Mesangial cell (primary cell): ENCODE measurements around the gene SPOP. TPM values are rescaled to one million over a fixed set of nuclear protein-coding genes. Genes with fewer than 3 reads are reported as not detected.

Experiments used
- total RNA-seq: library from RNA; depleted of rRNA; stranded (reverse); fragments of >200 nt; gene quantifications from 2 replicates; pipeline ENCODE4 v1.2.3, GENCODE V29; 2015

The SPOP gene
- total RNA-seq, result 24.0 and 24.1 TPM in 2 replicates

DNA sequence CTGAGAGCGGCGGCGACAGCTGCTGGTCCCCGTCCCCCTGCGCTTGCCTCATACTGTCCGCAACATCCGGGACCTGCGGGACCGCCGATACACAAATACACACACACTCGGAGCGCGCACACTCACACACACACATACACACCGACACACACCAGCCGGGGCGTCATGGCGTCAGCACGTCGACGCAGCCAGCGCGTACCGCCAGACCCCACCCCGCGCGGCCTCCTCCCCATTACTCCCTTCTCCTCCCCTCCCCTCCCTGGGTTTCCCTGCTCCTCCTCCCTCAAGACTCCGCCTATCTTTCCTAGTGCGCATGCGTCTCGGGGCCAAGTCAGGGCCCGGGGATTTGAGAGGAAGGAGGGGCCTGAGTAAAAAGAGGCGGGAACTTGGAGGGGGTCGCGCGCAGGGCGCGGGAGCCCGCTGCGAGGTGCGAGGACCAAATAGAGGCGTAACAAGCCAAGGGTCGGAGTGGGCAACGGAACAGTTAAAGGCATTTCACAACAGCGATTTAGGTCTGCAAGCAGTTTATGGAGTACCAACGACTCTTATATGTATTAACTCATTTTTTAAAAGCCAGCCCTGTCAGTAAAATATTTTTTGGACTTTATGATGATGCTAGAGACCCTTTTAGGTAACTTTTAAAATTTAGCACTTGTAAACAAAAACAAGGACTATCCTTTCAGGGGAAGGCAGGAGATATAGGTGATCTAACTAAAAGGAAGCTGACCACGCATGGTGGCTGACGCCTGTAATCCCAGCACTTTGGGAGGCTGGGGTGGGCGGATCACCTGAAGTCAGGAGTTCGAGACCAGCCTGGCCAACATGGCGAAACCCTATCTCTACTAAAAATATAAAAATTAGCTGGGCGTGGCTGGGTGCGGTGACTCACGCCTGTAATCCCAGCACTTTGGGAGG, at the start of gene SPOP:
SPOP (minus strand) TSS at position 165 of the 915 bp plus-strand sequence. CDS start 55,287 bp downstream, outside the sequence.

DNA sequence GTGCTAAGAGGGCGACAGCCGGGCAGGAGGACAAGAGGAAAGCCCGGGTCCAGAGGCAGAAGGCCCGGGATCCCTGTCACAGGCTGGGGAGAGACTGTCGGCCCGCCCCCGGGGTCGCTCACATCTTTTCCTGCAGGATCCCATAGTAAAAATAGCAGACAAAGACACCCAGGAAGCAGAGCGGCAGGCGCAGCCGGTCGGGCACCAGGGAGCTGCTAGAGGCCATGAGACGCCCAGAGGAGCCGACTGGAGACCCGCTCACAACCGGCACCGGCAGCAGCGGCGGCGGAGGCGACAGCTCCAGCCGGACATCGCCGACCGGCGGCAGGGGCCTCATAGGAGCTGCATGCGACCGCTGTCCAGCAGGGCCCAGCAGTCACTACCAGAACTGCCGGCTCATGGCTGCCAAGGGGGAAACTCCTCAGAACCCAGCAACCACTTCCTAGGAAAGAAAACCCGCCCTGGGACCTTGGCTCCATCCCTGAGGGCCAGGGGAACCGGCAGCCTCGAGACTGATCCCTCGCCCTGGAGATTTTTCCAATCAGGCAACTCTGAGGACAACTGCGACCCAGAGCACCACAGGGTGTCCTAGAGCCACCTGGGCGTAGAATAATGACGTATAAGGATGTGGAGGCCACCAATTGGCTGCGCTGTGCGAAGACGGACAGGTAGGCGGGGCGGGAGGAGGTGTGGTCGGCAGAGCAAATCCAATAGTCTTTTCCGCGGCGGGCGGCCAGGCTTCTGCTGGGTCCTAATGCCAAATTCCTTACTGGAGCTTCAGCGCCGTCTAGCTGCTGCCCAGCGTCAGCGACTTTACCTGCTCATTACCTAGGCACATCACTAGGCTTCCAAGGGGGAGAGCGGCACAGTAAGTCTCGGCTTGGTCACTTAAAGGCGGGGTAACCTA, 30.0 kb upstream of the SPOP start, which contains the start of gene SLC35B1:
SLC35B1 (minus strand) TSS at position 357 of the 907 bp plus-strand sequence; CDS start at position 226, 131 bp downstream.

DNA sequence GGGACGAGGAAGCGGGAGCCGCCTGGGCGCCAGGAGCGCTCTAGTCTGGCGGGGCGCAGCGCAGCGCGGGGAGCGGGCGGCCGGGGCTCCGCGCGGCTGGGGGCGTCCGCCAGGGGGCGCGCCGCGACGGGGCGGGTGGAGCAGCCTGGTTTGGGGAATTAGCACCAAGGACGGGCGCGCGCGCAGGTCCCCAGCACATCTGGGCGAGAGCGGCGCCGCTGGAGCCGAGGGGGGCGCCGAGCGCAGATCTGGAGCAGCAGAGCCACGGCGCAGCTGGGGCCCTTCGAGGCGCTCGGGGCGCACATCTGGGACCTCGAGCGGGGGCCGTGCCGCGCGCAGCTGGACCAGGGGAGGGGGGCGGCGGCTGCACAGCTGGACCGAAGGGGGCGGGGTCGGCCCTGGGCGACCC, 102.2 kb downstream of the SPOP start, which contains the start of gene NXPH3:
NXPH3 (plus strand) TSS at position 193 of the 409 bp plus-strand sequence. CDS start 349 bp downstream, outside the sequence.

Other genes with a start within 250 kb of the SPOP start
- gene NGFR, start 182.8 kb downstream of the SPOP start, total RNA-seq, result 0.13 and 0.16 TPM in 2 replicates
- gene NXPH3, start 102.2 kb downstream of the SPOP start, total RNA-seq, result under 0.01 TPM in 1 of 2 replicates, not detected in the other
- 50.5 and 82.0 TPM in 2 replicates for gene SLC35B1, start 29.9 kb upstream of the SPOP start, total RNA-seq
- gene FAM117A, start 86.0 kb upstream of the SPOP start, total RNA-seq, result 5.8 and 6.0 TPM in 2 replicates
- gene KAT7, start 110.6 kb upstream of the SPOP start, total RNA-seq, result 20.0 and 26.4 TPM in 2 replicates
- not detected in 2 replicates for gene TAC4, start 170.0 kb upstream of the SPOP start, total RNA-seq